OCI-LY3 (cell line): ENCODE measurements around the gene SAMD8.

Source experiments
- H2AFZ ChIP-seq: fragments of 200-600, 300-600 bp; shearing (Covaris generic); 2 replicates; pipeline ENCODE4 v1.6.0; 2014; ENCODE audit warnings: antibody characterized with exemption, low read depth, low read length
- H3K27ac ChIP-seq: fragments of 200-600, 300-600 bp; sonication (generic); 2 replicates; pipeline ENCODE4 v1.5.1; 2014; ENCODE audit warnings: mild to moderate bottlenecking, low read length, moderate library complexity, mixed read lengths
- H3K27me3 ChIP-seq: fragments of 200-600, 300-600 bp; sonication (generic); 2 replicates; pipeline ENCODE4 v1.6.1; 2014; ENCODE audit warnings: low read depth, low read length, mixed read lengths
- H3K36me3 ChIP-seq: fragments of 200-600, 300-600 bp; sonication (generic); replicated peaks from 2 replicates; pipeline ENCODE3; 2014; ENCODE audit warnings: low read depth, low read length, mixed read lengths
- H3K4me1 ChIP-seq: fragments of 300-600, 200-600 bp; sonication (generic); 2 replicates; pipeline ENCODE4 v1.6.1; 2014; ENCODE audit warnings: low read length, mixed read lengths
- H3K4me2 ChIP-seq: fragments of 200-600, 300-600 bp; sonication (generic); 2 replicates; pipeline ENCODE4 v1.6.1; 2014; ENCODE audit warnings: low read length, mixed read lengths
- H3K4me3 ChIP-seq: fragments of 300-600, 200-600 bp; sonication (generic); 2 replicates; pipeline ENCODE4 v1.5.1; 2014; ENCODE audit warnings: antibody characterized with exemption, mild to moderate bottlenecking, low read length, moderate library complexity
- H3K79me2 ChIP-seq: fragments of 300-600, 200-600 bp; shearing (Covaris generic); 2 replicates; pipeline ENCODE4 v1.6.1; 2014; ENCODE audit warnings: mild to moderate bottlenecking, low read length, mixed read lengths
- H3K9ac ChIP-seq: fragments of 300-600, 200-600 bp; shearing (Covaris generic); 2 replicates; pipeline ENCODE4 v1.6.0; 2014; ENCODE audit warnings: mild to moderate bottlenecking, low read length, moderate library complexity
- H3K9me3 ChIP-seq: fragments of 200-600, 300-600 bp; shearing (Covaris generic); 2 replicates; pipeline ENCODE4 v1.6.1; 2014; ENCODE audit warnings: low read length, mixed read lengths; ENCODE audit not compliant: insufficient read depth
- H4K20me1 ChIP-seq: fragments of 200-600, 300-600 bp; sonication (generic); 2 replicates; pipeline ENCODE4 v1.6.1; 2016; ENCODE audit warnings: low read length, mixed read lengths; ENCODE audit not compliant: insufficient read depth
- EZH2phosphoT487 ChIP-seq: fragments of 200-600 bp; shearing (Covaris generic); IDR thresholded peaks from 2 replicates; pipeline ENCODE4 v1.6.1; 2018; ENCODE audit warnings: antibody characterized with exemption, mixed run types, low read depth
- TF ChIP-seq, protein P1 (sequence below): fragments of 200-600, 300-600 bp; sonication (generic); IDR thresholded peaks from 2 replicates; pipeline ENCODE4 v1.5.1; 2014; ENCODE audit warnings: antibody characterized with exemption, low read length, low read depth

The SAMD8 gene

GRCh38 chr10:75168275-75168674 lies 56.8 kb downstream of the SAMD8 start:
- Histone ChIP-seq H3K27ac (no peak overlapping the region), H3K9ac (no peak overlapping the region), H3K4me1 (no peaks in the 10 kb centered on the region), H3K36me3 (no peaks in the 10 kb centered on the region), H3K4me3 (no peak overlapping the region), H3K9me3 (no peaks in the 10 kb centered on the region), H3K79me2 (no peaks in the 10 kb centered on the region), H2AFZ (no peak overlapping the region), H4K20me1 (0 out of 2 replicates have a peak, but pooled peaks cover 3% of the 10 kb centered on the region), H3K27me3 (no peaks in the 10 kb centered on the region), H3K4me2 (no peak overlapping the region)
- TF ChIP-seq, protein P1, sequence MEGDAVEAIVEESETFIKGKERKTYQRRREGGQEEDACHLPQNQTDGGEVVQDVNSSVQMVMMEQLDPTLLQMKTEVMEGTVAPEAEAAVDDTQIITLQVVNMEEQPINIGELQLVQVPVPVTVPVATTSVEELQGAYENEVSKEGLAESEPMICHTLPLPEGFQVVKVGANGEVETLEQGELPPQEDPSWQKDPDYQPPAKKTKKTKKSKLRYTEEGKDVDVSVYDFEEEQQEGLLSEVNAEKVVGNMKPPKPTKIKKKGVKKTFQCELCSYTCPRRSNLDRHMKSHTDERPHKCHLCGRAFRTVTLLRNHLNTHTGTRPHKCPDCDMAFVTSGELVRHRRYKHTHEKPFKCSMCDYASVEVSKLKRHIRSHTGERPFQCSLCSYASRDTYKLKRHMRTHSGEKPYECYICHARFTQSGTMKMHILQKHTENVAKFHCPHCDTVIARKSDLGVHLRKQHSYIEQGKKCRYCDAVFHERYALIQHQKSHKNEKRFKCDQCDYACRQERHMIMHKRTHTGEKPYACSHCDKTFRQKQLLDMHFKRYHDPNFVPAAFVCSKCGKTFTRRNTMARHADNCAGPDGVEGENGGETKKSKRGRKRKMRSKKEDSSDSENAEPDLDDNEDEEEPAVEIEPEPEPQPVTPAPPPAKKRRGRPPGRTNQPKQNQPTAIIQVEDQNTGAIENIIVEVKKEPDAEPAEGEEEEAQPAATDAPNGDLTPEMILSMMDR, result no peak
- no peak for TF ChIP-seq EZH2phosphoT487

DNA sequence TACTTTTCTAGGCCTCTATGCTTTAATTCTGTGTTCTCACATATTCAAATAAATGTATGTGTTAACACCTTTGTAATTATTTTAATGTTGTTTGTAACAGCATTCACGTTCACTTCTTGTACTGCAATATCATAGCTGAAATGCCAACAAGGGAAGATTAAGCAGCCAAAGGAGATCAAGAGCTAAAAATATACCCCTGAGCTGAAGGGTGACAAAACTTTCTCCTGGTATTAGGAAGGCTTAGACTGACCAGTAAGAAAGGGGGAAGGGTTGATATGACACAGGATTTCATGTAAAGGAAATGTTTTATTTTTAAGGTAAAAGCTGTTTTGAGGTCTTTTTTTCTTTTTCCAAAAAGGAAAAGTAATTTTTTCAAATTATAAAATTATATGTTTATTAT lies 58.8 kb downstream of the SAMD8 start:
- H3K4me1 ChIP-seq, result no peaks in the 10 kb centered on the region
- no peaks in the 10 kb centered on the region for H3K27me3 ChIP-seq
- no peak overlapping the region for H3K4me3 ChIP-seq
- H3K9ac ChIP-seq, result no peak overlapping the region
- no peak overlapping the region for H3K4me2 ChIP-seq
- peaks cover 5% of the 10 kb centered on the region for H3K36me3 ChIP-seq
- no peak overlapping the region for H3K27ac ChIP-seq
- H2AFZ ChIP-seq, result no peak overlapping the region
- TF ChIP-seq, protein P1, result no peak
- no peak for TF ChIP-seq EZH2phosphoT487
- H3K9me3 ChIP-seq, result no peaks in the 10 kb centered on the region
- H4K20me1 ChIP-seq, result no peaks in the 10 kb centered on the region
- no peaks in the 10 kb centered on the region for H3K79me2 ChIP-seq

DNA sequence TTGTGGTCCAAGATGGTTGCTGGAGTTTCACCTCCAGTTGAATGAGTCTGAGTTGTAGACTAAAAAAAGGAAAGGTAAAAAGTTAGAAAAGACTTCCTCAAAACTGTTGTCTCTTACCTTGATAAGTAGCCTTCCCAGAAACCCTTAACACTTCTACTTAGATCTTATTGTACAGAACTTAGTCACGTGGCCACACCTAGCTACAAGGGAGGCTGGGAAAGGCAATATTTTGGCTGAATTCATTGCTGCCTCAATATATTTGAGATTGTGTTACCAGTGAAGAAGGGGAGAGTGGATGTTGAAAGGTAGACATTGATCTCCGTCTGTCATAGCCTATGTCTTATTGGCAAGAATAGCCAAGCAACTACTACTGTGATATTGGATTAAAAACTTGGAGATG lies 63.6 kb downstream of the SAMD8 start:
- H3K4me2 ChIP-seq, result no peak overlapping the region
- H3K4me3 ChIP-seq, result no peak overlapping the region
- H3K27ac ChIP-seq, result no peak overlapping the region
- H3K36me3 ChIP-seq, result peaks cover 14% of the 10 kb centered on the region
- H3K79me2 ChIP-seq, result no peaks in the 10 kb centered on the region
- no peak overlapping the region for H3K9ac ChIP-seq
- H3K27me3 ChIP-seq, result no peaks in the 10 kb centered on the region
- H3K9me3 ChIP-seq, result no peaks in the 10 kb centered on the region
- H2AFZ ChIP-seq, result no peak overlapping the region
- no peaks in the 10 kb centered on the region for H4K20me1 ChIP-seq
- TF ChIP-seq EZH2phosphoT487, result no peak
- TF ChIP-seq, protein P1, result no peak
- H3K4me1 ChIP-seq, result no peaks in the 10 kb centered on the region

DNA sequence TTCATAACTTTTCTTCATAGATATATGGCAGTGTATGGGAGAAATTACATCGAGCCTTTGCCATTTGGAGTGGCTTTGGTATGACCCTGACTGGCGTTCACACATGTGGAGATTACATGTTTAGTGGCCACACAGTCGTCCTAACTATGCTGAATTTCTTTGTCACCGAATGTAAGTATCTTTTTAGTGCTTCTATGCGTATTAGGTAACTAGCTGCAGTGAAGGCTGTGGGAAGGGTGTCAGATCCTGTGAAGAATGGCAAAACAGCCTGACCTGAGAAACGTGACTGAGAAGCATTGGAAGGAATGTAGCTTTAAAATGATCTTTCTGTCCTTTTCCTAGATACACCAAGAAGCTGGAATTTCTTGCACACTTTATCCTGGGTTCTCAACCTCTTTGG lies 64.6 kb downstream of the SAMD8 start:
- Histone ChIP-seq H3K27me3 (no peaks in the 10 kb centered on the region), H3K9ac (no peak overlapping the region), H3K9me3 (no peaks in the 10 kb centered on the region), H3K4me1 (no peaks in the 10 kb centered on the region), H3K27ac (no peak overlapping the region), H3K36me3 (peaks cover 14% of the 10 kb centered on the region), H3K4me2 (no peak overlapping the region), H2AFZ (no peak overlapping the region), H3K4me3 (no peak overlapping the region), H4K20me1 (no peaks in the 10 kb centered on the region), H3K79me2 (no peaks in the 10 kb centered on the region)
- TF ChIP-seq EZH2phosphoT487, result no peak
- TF ChIP-seq, protein P1, result no peak
